Measurements from ENCODE around the gene AP1B1.

DNA sequence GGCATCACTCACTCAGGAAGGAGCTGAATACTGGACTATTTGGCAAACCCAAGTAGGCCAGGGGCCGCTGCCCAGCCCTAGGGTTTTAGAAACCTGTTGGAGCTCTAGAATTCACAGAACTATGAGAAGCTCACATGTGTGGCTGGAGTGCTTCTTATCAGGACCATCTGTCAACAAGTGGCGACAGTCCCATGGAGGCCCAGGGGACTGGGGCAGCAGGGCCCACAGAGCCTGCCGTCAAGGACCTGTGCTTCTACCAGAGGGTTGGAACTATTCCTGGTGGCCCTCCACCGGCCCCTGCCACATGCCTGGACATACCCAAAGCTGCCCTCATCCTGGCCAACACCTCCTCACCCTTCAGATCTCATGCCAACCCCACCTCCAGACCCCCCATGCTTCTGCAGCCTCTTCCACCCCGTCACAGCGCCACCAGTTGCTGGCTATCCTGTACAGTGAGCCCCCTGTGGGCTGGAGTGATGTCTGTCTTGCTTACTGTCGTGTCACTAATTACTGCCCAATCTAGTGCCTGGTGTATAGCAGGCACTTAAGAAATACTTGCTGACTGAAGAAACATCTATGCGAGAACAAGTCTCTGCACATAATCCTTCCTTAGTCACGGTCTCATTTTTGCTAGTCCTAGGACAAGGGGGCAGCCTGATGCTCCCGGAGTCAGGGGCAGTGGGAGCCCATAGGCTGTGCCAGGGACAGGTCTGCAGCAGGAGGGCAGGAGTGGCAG lies 45.6 kb downstream of the AP1B1 start:
- TF ChIP-seq, protein P1, sequence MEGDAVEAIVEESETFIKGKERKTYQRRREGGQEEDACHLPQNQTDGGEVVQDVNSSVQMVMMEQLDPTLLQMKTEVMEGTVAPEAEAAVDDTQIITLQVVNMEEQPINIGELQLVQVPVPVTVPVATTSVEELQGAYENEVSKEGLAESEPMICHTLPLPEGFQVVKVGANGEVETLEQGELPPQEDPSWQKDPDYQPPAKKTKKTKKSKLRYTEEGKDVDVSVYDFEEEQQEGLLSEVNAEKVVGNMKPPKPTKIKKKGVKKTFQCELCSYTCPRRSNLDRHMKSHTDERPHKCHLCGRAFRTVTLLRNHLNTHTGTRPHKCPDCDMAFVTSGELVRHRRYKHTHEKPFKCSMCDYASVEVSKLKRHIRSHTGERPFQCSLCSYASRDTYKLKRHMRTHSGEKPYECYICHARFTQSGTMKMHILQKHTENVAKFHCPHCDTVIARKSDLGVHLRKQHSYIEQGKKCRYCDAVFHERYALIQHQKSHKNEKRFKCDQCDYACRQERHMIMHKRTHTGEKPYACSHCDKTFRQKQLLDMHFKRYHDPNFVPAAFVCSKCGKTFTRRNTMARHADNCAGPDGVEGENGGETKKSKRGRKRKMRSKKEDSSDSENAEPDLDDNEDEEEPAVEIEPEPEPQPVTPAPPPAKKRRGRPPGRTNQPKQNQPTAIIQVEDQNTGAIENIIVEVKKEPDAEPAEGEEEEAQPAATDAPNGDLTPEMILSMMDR (IDR thresholded peaks at IDR 0.05) = no peak
- no peak for TF ChIP-seq POLR2A (IDR thresholded peaks at IDR 0.05)

All from heart left ventricle (tissue), 13 donors.